ENCODE results near the gene PRDM11.
"Not testable (repeated sequence)": the region's sequence is repeated elsewhere in the genome, so short reads cannot be mapped to it uniquely, and the experiment has no call there.

The PRDM11 gene

DNA sequence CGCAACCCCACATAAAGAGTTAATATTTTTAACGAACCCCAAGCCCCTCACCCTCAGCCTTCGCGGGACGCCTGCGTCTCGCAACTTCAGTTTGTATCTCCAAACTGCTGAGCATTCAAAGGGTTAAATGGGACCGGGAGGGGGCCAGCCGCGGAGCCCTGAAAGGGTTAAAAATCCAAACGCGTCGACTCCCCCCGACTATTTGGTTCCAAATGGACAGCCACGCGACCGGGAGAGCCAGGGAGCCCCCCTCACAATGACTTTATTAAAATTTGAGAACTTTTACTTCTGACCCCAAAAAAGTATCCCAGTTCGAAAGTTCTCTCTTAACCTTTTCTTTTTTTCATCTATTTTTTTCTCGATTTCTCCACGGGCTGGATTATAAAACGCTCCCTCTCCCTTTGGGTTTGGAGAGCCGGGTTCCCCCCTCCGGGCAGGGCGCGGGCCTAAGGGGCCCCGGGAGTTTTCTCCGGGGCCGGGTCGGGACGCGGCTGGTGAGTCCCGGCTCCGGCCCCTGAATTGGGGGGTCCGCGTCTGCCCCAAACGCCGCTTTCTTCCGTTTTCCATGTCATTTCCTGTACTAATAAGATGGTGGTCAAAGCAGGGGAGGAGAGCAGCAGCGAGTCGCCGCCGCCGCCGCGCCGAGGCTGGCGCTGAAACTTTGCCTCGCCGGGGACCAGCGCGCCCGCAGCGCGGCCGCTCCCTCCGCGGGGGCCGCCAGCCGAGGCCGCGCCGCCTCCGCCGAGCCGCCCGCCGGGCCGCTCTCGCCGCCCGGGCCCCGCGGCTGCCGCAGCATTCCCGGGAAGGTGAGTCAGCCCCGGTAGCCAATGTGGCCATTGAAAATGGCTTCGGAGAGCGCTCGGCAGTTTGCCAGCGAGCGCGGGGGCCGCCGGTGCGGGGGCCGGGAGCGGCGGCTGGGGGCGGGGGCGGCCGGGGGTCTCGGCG lies at the start of gene PRDM11:
PRDM11 (plus strand) TSS at position 568 of the 945 bp plus-strand sequence. CDS start 35,128 bp downstream, outside the sequence.
- DNase-seq, result peak; percentile 55 to 84

DNA sequence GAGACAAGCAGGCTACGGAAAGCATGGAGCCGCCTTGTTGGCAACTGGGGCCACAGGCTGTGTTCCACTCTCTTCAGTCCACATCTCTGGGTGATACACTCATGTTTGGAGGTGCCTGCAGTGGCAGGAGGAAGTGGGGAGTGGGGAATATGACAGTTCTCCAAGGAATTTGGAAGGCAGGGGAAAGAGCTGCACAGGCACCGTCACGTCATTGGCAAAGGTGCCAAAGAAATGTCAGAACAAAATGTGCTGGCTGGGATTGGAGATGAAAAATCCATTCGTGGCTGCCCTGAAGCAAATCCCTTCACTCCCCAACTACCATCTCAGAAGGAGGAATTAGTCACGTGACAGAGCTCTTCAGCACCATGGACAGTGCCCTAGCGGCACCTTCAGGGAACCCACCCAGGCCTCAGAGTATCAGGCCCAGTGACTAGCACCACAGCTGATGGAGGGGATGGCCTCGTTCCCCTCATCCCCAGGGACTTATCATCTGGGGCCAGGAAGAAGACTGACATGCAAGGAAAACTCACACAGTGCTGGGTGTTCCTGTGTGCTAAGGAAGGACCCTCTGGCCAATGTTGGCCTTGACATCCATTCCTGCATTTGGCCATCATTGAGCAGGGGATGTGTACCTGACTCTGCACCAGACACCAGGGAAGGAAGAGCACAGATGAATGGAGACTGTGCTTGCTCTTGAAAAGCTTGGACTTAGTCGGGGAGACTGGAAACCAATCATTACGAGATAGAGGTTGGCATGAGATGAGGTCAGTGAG lies 48.5 kb upstream of the PRDM11 start:
- peak in 1 of 2 experiments; percentile 61 for DNase-seq

DNA sequence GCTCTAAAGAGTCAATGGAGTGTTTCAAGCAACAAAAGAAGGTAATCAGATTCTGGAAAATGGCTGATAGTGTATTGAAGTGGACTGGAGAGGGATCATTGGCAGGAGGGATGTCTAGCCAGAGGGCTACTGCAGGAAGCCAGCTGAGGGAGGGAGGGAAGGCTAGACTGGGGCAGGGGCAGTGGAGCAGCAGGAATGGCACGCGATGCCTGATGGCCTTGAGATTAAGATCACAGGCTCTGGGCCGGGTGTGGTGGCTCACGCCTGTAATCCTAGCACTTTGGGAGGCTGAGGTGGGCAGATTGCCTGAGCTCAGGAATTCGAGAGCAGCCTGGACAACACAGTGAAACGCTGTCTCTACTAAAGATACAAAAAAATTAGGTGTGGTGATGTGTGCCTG lies 47.5 kb upstream of the PRDM11 start:
- DNase-seq, result no peak

DNA sequence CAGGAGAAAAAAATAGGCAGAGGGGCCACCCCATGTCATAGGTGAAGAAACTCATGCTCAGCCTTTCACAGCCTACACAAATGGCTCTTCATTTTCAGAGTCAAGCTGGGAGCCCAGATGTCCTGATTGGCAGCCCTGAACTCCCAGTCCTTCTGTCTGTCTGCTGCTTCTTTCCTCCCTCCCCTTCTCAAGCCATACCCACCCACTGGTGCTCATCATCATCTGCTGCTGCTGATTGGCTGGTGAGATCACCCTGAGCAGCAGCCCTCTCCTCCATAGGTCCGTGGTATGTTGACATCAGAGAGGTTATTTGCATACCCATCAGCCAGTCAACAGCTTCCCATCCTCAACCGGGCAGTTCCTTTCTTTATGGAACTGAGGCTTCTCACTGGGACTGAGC lies 46.1 kb upstream of the PRDM11 start:
- DNase-seq, result peak; percentile 88 to 92

DNA sequence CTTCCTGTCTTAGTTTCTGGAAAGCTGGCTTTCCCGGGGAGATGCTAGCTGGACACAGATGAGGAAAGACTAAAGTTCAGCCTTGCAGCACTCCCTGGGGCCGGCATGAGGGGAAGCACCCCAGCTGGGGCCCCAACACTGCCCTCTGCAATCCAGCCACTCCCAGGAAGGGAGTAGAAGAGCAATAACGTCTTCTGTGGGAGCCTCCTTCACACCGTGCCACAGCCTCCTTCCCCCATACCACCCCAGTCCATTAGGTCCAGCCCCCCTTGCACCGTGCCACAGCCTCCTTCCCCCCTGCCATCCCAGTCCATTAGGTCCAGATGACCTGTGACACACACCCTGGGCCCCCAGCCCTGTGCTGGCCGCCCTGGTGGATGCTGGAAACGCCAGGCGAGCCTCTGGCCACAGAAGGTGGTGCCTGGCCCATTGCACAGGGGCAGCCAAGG lies 44.1 kb upstream of the PRDM11 start:
- no peak for DNase-seq

DNA sequence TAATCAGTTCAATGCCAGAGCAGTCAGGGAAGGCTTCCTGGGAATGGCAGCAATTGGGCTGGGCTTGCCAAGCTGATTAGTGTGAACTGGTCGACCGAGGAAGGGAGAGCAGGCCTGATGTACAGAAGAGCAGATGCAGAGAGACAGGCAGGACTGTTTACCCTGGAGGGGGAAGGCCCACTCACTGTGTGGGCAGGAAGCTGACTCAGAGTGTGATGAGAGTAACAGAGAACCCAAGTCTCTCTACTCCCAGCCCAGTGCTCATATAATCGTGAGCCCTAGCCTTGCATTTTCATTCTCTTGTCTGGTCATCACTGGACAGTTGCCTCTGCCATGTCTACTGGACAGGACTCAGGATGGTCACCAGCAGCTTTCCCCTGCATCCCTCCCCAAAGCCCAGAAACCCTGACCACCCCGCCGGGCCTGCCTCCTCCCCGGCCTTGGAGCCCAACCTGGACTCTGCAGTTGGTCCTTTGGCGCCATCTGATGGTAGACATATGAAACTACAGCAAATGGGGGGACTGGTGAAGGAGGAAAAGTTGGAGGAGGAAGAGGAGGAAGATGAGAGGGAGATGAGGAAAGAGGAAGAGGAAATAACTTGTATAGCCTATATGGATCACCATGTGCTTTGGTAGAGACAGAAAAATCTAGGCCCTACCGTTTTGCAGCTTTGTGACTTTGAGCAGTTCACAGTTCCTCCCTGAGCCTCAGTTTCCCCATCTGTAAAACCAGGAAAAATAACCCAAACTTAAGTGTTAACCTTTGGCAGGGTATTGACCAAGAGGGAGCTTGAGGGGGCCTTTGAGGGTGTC lies 43.4 kb upstream of the PRDM11 start:
- DNase-seq, result peak; percentile 80 to 90

DNA sequence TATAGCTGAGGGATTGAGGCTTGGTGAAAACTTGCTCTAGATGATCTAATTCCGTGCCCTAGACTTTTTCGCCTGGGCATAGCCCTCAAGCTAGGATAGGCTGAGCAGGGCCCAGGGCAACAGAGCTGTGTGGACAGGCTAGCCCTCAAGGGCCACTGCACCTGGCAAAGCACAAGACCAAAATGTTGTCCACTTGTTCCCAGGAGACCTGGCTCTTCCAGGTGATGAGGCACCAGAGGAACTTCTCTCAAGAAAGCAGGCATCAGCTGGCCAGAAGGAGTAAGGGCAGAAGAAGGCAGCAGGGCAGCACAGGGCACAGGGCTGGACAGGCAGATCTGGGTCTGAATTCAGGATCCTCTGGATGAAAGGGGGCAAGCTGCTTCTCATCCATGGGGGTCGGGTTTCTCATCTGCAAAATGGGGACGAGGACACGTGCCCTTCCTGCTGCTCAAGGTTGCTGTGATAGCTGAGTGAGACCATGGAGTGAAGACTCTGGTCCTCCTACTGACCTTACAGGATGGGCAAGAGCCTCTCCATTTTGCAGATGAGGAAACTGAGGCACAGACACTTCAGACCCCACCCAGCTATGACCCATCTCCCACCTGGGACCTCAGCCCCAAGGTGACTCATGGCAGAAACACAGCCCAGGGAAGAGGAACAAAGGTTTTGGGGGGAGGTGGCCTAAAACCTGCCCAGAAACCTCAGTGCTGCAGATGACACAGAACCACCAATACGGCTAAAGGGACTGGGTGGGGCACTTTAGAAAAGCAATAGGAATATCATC lies 42.2 kb upstream of the PRDM11 start:
- no peak for DNase-seq

DNA sequence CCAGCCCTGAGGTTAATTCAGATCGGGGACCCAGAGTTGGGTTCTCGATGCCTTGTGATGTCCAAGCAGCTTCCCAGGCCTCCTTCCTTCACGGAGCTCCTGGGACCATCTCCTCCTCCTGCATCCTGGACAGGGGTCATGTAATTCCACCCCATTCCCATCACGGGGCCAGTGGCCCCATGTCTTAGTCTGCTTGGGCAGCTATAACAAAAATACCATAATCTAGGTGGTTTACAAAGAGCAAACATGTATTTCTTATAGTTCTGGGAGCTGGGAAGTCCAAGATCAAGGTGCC lies 41.7 kb upstream of the PRDM11 start:
- DNase-seq, result no peak

DNA sequence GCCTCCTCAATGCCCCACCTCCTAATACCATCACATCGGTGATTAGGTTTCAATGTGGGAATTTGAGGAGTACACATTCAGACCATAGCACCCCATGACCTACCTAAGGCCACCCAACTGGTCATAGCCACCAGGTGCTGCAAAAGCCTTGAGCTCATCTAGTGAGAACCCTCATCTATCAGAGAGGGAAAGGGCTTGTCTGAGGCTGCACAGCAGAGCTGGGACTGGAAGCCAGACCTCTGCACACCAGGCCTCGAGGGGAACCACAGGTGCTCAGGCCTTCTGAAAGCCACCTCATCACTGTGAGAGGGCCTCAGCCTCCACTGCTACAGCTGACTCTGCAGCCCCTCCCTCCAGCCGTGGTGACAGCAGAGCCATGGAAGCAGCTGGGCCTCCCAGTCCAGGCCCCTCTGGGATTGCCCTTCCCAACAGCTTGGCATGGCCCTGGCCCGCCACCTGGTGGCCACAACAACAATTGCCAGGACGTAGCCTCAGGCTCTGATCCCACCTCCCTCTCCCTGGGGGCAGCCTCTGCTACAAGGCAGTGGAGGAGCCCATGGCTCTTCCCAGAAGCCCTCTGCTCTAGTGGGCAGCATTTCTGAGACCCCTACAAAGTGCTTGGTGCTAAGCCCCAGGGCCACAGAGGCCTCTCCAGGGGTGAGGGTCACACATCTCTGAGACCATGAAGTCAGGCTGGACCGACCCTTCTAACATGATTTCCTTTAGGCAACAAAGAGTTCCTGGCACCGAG lies 41.0 kb upstream of the PRDM11 start:
- DNase-seq, result peak; percentile 72 to 92

DNA sequence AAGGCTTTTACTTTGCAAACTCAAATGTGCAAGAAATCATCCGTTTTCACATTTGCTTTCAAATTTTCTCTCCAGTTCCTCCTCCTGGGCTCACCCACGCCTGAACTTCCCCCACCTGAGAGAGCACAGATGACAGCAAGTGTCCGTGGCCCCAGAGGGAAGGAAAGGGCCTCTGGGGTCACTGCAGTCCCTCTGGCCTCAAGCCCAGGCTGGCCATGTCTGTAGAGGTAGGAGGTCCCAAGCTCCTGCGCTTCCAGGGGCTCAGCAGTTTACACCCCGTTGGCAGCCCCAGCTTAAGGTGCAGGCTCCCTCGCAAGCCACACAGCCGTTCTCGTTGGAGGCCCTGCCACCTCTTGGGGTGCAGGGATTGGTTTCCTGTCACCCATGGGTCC lies 40.5 kb upstream of the PRDM11 start:
- DNase-seq, result no peak

DNA sequence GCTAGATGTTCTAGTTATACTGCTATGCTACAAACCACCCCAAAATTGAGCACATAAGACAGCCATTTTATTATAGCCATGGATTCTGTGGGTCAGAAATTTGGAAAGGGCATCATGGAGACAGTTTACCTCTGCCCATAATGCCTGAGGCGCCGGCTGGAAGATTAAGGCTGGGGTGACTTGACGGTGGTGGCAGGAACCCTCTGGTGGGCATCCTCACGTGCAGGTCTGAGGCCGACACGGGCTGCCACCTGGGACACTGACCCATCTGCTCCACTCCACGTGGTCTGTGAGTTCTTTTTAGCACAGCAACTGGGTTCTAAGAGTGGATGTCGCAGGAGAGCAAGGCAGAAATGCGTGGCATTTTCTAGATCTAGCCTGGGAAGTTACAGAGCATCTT lies 40.0 kb upstream of the PRDM11 start:
- no peak for DNase-seq

DNA sequence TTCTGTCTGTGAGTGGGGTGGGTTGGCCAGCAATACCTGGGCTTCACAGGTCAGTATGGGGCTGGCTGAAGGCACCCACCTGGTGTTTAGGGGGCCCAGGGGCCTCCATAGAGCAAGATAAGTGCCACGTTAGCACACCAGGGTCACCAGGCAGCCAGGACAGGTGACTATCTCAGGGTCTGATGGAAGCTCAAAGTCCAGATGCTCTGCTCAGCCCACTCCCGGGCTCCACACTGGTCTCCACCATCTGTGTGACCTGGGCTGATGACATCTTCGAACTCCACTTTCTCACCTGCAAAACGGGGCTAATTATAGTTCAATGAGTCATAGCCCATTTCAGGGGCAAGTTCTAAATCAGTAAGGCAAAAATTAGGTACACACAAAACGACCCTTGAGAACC lies 39.4 kb upstream of the PRDM11 start:
- no peak for DNase-seq

DNA sequence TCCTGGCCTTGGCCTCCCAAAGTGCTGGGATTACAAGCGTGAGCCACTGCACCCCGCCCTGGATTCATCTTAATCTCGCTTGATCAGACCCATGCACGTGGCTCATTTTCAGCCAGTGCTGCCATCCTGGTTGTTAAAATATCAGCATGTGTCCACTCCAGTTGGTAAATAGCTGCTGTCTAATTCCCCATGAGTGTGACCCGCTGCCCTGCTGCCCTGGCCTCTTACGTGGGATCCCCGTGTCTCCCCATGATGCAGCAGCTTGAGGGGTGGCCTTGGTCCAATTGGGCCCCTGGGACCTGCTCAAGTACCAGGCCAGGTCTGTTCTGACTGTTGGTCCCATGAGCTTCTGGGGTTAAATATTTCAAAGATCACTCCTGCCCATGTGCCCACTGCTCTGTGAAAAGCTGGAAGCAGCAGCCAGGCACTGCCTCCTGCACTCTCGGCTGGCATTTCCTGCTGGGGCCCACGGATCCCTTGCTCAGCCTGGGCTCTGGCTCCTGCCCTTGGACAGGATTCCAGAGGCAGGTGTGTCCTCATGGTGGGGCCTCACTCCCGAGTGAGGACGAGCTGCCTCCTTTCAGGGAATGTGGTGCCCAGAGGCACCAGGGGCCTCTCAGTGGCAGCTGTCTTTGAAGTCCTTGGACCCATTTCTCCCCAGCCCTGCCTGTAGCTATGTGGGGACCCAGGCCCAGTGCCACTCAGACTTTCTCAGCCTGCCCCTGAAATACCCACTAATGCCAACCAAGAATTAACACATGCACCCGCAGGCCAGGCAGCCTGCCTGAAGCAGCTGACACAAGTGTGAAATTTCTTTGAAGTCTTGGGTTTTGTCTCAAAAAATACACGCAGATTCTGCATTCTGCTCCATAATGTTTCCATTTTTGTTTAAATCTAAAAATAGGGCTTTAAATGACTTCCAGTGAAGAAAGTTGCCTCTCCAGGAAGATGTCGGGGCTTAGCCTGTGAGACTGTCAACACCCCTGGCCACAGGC lies 38.1 kb upstream of the PRDM11 start:
- DNase-seq, result no peak

DNA sequence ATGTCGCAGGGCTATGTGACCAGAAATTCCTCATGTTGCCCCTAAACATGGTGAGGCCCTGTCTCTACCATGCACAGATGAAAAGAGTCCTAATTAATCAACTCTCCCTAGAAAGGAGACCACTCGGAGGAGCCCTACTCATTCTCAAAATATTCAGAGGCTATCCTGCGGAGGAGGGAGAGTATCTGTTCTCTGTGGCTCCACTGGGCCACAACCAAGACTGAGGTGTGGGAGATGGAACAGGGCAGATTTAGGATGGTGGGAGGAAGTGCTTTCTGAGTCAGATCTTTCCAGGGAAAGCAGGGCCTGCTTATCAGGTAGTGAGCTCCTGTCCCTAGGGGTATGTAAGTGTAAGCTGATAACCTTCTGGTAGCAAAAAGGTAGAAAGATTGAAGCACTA lies 37.0 kb upstream of the PRDM11 start:
- no peak for DNase-seq

DNA sequence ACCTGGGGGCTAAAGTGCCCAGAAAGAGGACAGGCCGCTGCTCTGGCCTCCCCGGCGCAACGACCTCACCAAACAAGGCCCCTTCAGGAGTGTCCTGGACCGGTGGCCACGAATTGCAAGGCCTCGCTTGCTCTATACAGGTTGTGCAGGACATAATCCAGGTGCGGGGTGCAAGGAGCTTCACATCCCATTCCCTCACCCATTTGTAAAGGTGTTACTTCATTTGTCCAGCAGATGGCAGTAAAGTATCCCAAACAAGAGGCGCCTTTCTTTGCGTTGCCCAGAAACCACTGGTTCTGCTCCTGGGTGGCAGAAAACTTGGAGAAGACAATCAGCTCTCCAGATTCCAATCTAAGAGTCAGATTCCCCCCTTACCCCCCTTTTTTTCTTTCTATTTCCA lies 35.9 kb upstream of the PRDM11 start:
- DNase-seq, result peak; percentile 63 to 92

DNA sequence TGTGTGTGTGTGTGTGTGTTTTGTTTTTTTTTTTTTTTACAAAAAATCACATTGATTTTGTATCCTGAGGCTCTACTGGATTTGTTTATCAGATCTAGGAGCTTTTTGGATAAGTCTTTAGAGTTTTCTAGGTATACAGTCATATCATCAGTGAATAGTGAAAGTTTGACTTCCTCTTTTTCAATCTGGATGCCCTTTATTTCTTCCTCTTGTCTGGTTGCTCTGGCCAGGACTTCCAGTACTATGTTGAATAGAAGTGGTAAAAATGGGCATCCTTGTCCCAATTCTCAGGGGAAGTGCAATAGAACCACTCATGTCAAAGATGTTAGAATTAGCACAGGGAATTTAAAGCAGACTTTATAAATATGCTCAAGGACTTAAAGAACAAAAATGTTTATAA lies 32.6 kb upstream of the PRDM11 start:
- no peak for DNase-seq

DNA sequence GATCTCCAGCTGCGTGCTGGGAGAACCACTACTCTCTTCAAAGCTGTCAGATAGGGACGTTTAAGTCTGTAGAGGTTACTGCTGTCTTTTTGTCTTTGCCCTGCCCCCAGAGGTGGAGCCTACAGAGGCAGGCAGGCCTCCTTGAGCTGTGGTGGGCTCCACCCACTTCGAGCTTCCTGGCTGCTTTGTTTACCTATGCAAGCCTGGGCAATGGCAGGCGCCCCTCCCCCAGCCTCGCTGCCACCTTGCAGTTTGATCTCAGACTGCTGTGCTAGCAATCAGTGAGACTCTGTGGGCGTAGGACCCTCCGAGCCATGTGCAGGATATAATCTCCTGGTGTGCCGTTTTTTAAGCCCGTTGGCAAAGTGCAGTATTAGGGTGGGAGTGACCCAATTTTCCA lies 18.6 kb upstream of the PRDM11 start:
- DNase-seq, result not testable (repeated sequence)

DNA sequence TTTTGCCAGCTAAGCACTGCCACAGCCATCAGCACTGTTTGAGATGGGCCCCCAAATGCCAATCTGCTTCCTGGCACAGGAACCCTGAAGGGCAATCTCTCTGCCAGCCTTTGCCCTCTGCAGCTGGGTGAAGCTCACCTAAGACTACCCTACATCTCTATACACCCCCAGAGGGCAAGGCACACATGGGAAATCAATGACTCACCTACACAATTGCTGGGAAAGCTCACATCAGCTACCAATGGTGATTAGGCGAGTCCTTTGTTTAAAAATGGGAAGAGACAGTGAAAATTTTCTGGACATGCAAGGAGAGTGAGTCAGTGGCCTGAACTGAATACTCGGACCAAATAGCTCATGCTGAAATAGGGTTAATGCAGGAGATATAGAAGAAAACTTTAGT lies 12.6 kb upstream of the PRDM11 start:
- DNase-seq, result no peak

DNA sequence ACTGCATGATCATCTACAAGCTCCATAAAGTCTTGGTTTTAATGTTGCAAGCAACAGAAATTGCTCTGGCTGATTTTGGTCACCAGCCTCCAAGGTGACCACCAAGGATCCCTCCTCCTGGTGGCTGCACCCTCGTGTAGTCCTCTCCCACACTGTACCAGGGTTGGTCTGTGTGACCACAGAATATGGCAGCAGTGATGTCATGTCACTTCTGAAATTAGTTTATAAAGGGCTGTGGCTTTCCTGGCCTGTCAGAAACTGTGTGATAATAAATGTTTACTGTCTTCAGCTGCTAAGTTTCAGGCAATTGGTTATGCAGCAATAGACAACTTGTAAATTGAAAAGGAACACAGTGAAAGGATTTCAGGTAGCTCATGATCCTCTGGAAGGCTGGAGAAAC lies 5.3 kb upstream of the PRDM11 start:
- no peak for DNase-seq

DNA sequence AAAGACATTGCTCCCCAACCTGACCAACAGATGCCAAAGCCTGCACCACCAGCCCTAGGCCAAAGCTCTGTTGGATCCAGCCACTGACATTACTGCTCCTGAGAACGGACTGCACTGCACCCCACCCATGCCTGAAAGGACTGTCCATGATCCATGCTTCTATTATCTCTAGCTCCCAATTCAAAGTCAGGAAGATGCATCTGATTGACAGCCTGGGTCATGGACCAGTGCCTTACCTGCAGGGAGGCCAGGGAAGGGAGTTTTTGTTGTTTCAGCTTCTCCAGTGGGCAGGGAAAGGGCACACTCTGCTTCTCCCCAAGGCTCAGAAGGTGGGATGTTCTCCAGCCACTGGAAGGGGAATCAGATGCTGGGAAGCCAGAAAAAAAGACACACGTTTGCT lies 4.8 kb upstream of the PRDM11 start:
- DNase-seq, result no peak
